WERI-Rb-1 (cell line): ENCODE data around the gene CCDC85A.
A peak's percentile ranks its signal among the peaks of the same experiment; 100 is the strongest.

Source experiments
- DNase-seq: peaks from one replicate; pipeline ENCODE4 v3.0.0-alpha.2; 2020
- H3K27ac ChIP-seq: fragments of 250-450 bp; sonication (Bioruptor Pico); 2 replicates; pipeline ENCODE4 v1.5.1; 2020; ENCODE audit warnings: mild to moderate bottlenecking, moderate library complexity
- H3K27me3 ChIP-seq: fragments of 250-450 bp; sonication (Bioruptor Pico); 2 replicates; pipeline ENCODE4 v1.5.1; 2021; ENCODE audit warnings: mild to moderate bottlenecking, low read depth, moderate library complexity; ENCODE audit not compliant: insufficient read depth, severe bottlenecking
- H3K36me3 ChIP-seq: fragments of 250-450 bp; sonication (Bioruptor Pico); 2 replicates; pipeline ENCODE4 v1.5.1; 2020; ENCODE audit warnings: mild to moderate bottlenecking, moderate library complexity
- H3K4me3 ChIP-seq: 2 replicates; pipeline ENCODE4 v1.5.1; 2011; ENCODE audit warnings: low read depth, mild to moderate bottlenecking, control low read depth, low read length
- H3K9me3 ChIP-seq: fragments of 250-450 bp; sonication (Bioruptor Pico); 2 replicates; pipeline ENCODE4 v1.5.1; 2021; ENCODE audit warnings: mild to moderate bottlenecking, moderate library complexity; ENCODE audit not compliant: severe bottlenecking
- TF ChIP-seq, protein P1 (sequence below): IDR thresholded peaks from 2 replicates; pipeline ENCODE4 v1.5.1; 2011; ENCODE audit warnings: low read depth, mild to moderate bottlenecking, control low read depth, inconsistent platforms, low read length

Gene CCDC85A

DNA sequence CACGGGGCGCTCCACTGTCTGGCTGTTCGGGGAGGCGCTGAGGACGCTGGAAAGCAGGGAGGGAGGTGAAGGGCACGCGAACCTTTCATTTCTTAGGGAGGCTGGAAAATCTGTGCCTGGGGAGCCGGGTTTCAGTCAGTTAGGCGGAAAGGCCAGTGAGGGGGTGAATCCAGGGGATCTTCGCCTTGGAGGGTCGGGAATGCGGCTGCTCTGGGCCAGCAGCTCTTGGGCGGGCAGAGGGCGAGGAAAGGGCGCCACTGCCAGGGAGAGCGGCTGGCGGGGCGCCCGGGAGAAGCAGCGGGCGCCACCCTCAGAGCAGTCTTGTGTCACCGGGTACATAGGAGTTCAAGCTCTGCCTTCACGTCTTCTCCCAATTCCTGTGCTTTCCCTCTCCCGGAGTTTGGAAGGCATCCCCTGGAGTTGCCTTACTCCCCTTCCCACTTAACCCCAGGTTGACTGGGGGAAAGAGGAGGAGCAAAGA lies 1.4 kb downstream of the CCDC85A start:
- DNase-seq: no peak
- peaks cover 40% of the 10 kb centered on the region for H3K27me3 ChIP-seq
- no peaks in the 10 kb centered on the region for H3K9me3 ChIP-seq
- peak overlapping the region; percentile 48 for H3K4me3 ChIP-seq
- H3K36me3 ChIP-seq: no peaks in the 10 kb centered on the region
- H3K27ac ChIP-seq: no peak overlapping the region
- TF ChIP-seq, protein P1, sequence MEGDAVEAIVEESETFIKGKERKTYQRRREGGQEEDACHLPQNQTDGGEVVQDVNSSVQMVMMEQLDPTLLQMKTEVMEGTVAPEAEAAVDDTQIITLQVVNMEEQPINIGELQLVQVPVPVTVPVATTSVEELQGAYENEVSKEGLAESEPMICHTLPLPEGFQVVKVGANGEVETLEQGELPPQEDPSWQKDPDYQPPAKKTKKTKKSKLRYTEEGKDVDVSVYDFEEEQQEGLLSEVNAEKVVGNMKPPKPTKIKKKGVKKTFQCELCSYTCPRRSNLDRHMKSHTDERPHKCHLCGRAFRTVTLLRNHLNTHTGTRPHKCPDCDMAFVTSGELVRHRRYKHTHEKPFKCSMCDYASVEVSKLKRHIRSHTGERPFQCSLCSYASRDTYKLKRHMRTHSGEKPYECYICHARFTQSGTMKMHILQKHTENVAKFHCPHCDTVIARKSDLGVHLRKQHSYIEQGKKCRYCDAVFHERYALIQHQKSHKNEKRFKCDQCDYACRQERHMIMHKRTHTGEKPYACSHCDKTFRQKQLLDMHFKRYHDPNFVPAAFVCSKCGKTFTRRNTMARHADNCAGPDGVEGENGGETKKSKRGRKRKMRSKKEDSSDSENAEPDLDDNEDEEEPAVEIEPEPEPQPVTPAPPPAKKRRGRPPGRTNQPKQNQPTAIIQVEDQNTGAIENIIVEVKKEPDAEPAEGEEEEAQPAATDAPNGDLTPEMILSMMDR: no peak

DNA sequence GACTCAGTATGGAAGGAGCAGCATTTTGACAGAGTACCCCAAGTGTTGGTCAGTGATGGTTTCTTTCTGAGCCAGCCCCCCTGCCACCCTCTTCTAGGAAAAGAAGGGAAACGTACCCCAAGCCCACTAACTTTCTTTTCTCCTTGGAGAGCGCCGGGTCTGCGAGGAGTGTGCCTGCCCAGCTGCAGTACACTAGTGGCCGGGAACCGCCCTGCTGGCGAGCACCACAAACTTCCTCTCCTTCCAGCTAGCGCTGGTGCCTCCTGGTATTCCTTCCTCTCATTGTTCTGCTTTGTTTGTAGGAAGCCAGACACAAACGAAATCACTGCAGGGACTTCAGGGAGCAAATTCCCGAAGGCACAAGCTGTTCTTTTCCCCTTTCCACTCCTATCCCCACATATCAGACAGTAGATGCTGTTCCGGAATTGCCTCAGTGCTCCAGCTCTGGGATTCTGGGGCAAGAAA lies 1.8 kb downstream of the CCDC85A start:
- DNase-seq: peak; percentile 44
- Histone ChIP-seq H3K27me3 (peaks cover 40% of the 10 kb centered on the region), H3K4me3 (peak overlapping the region; percentile 48), H3K9me3 (no peaks in the 10 kb centered on the region), H3K27ac (no peak overlapping the region), H3K36me3 (no peaks in the 10 kb centered on the region)
- TF ChIP-seq, protein P1: peak; percentile 36; the same call in 1 of the 2 replicates

DNA sequence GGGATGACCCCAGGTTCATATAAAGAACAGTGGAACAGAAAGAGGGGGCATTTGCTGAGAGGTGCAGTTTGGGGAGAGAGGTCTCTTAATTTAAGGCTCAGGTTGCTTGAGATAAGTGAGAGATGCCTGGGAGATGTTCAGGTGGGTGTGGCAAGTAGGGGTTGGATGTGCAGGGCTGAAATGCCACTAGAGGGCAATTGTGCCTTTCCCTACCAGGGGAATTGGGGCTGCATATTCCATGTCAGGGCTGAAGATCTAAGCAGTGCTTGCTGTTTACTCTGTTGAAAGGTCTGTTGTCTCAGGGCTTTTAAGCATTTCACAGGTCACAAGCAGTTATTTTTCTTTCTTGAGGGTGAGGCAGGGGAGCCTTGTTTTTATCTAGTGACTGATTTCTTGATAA lies 7.8 kb downstream of the CCDC85A start:
- H3K9me3 ChIP-seq: no peaks in the 10 kb centered on the region
- H3K36me3 ChIP-seq: no peaks in the 10 kb centered on the region
- H3K4me3 ChIP-seq: no peak overlapping the region
- no peak overlapping the region for H3K27ac ChIP-seq
- TF ChIP-seq, protein P1: peak; percentile 91
- H3K27me3 ChIP-seq: peaks cover 15% of the 10 kb centered on the region
- DNase-seq: peak; percentile 56

DNA sequence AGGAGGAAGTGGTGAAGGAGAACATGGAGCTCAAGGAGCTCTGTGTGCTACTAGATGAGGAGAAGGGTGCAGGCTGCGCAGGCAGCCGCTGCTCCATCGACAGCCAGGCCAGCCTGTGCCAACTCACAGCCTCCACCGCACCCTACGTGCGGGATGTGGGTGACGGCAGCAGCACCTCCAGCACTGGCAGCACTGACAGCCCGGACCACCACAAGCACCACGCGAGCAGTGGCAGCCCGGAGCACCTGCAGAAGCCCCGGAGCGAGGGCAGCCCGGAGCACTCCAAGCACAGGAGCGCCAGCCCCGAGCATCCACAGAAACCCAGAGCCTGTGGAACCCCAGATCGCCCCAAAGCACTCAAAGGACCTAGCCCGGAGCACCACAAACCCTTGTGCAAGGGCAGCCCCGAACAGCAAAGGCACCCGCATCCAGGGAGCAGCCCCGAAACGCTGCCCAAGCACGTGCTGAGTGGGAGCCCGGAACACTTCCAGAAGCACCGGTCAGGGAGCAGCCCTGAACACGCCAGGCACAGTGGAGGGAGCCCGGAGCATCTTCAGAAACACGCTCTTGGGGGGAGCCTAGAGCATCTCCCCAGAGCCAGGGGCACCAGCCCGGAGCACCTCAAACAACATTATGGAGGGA lies 9.0 kb downstream of the CCDC85A start:
- Histone ChIP-seq H3K9me3 (no peaks in the 10 kb centered on the region), H3K36me3 (no peaks in the 10 kb centered on the region), H3K27me3 (peaks cover 5% of the 10 kb centered on the region), H3K4me3 (no peak overlapping the region), H3K27ac (no peak overlapping the region)
- TF ChIP-seq, protein P1: no peak
- DNase-seq: no peak

DNA sequence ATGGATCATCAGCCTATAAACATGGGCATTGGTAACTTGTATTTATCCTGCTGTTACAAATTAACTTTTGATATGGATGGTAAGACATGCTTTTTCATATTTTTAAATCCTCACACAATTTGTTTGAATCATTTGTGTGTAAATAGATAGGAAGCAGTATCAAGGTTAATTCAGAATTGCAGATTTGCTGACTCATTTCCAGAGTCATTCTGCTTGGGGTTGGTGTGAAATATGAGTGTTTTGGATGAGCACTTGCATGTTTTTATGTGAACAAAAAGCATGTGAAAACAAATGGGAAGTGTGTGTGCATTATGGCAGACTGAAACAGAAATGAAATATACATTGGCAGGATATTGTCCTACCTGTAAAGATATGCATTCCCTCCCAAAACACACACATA lies 11.8 kb downstream of the CCDC85A start:
- no peak overlapping the region for H3K4me3 ChIP-seq
- H3K27ac ChIP-seq: no peak overlapping the region
- no peaks in the 10 kb centered on the region for H3K9me3 ChIP-seq
- TF ChIP-seq, protein P1: no peak
- DNase-seq: no peak
- H3K36me3 ChIP-seq: no peaks in the 10 kb centered on the region
- H3K27me3 ChIP-seq: no peaks in the 10 kb centered on the region

DNA sequence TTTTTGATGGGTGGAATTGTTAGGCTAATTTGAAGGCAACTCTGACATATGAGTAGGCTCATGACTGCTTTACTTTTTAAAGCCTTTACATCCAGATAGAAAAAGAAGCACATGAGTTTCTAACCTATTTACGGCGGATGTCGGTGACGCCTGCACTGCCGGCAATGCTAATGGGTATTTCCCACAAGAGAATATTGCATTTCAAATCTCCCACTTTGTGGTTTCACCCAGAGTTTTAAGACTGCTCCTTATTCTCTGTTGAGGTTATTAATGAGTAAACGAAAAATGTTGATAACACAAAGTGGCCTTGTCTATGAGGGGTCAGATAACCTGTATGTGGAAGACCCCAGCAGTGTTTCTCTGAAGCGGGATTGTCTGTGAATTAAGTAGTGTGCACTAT lies 14.0 kb downstream of the CCDC85A start:
- no peak overlapping the region for H3K27ac ChIP-seq
- no peaks in the 10 kb centered on the region for H3K27me3 ChIP-seq
- no peaks in the 10 kb centered on the region for H3K36me3 ChIP-seq
- TF ChIP-seq, protein P1: no peak
- no peaks in the 10 kb centered on the region for H3K9me3 ChIP-seq
- H3K4me3 ChIP-seq: no peak overlapping the region
- DNase-seq: no peak
